ENCODE data around the gene GJD2.

GJD2 gene

GRCh38 chr15:34772312-34772711, 17.5 kb upstream of the GJD2 start:
- DNase-seq: no peak

GRCh38 chr15:34769711-34770110, 14.9 kb upstream of the GJD2 start:
- DNase-seq: no peak

GRCh38 chr15:34768530-34768929, 13.7 kb upstream of the GJD2 start:
- DNase-seq: no peak

- DNase-seq: no peak
These were observed 10.9 kb upstream of the GJD2 start for GRCh38 chr15:34765741-34766140.

- DNase-seq: no peak
These were observed 6.1 kb upstream of the GJD2 start for GRCh38 chr15:34760909-34761308.

- DNase-seq: no peak
These were observed 5.2 kb upstream of the GJD2 start for GRCh38 chr15:34759992-34760391.

GRCh38 chr15:34759347-34759746, 4.5 kb upstream of the GJD2 start:
- DNase-seq: no peak

GRCh38 chr15:34757262-34757661, 2.5 kb upstream of the GJD2 start:
- no peak for DNase-seq

GRCh38 chr15:34755419-34755773, 598 bp upstream of the GJD2 start:
- DNase-seq: no peak

GRCh38 chr15:34754171-34754601, 612 bp downstream of the GJD2 start:
- DNase-seq: no peak

GRCh38 chr15:34753236-34753894, 1.4 kb downstream of the GJD2 start:
- DNase-seq: no peak

GRCh38 chr15:34749691-34750090, 5.1 kb downstream of the GJD2 start:
- no peak for DNase-seq

GRCh38 chr15:34739346-34739745, 15.5 kb downstream of the GJD2 start:
- no peak for DNase-seq

GRCh38 chr15:34738002-34738401, 16.8 kb downstream of the GJD2 start:
- DNase-seq: no peak

- DNase-seq: no peak
These were observed 17.3 kb downstream of the GJD2 start for GRCh38 chr15:34737477-34737876.

GRCh38 chr15:34734303-34734702, 20.5 kb downstream of the GJD2 start:
- no peak for DNase-seq

- no peak for DNase-seq
These were observed 21.2 kb downstream of the GJD2 start for GRCh38 chr15:34733621-34734020.

- DNase-seq: no peak
These were observed 22.4 kb downstream of the GJD2 start for GRCh38 chr15:34732430-34732829.

GRCh38 chr15:34730701-34731100, 24.1 kb downstream of the GJD2 start:
- no peak for DNase-seq

- no peak for DNase-seq
These were observed 24.9 kb downstream of the GJD2 start for GRCh38 chr15:34729886-34730285.

GRCh38 chr15:34729056-34729455, 25.7 kb downstream of the GJD2 start:
- no peak for DNase-seq

GRCh38 chr15:34726406-34727100, 28.2 kb downstream of the GJD2 start:
- no peak for DNase-seq

- no peak for DNase-seq
These were observed 29.2 kb downstream of the GJD2 start for GRCh38 chr15:34725556-34725955.

GRCh38 chr15:34724481-34724880, 30.3 kb downstream of the GJD2 start:
- no peak for DNase-seq

- DNase-seq: no peak
These were observed 32.4 kb downstream of the GJD2 start for GRCh38 chr15:34722439-34722836.
